ENCODE data around the gene VCL. TPM values are rescaled to one million over a fixed set of nuclear protein-coding genes. Genes with fewer than 3 reads are reported as not detected.
"Not testable (repeated sequence)": the region's sequence is repeated elsewhere in the genome, so short reads cannot be mapped to it uniquely, and the experiment has no call there.

Gene VCL
- total RNA-seq, 1 donor from 2014 or later = 130 TPM

DNA sequence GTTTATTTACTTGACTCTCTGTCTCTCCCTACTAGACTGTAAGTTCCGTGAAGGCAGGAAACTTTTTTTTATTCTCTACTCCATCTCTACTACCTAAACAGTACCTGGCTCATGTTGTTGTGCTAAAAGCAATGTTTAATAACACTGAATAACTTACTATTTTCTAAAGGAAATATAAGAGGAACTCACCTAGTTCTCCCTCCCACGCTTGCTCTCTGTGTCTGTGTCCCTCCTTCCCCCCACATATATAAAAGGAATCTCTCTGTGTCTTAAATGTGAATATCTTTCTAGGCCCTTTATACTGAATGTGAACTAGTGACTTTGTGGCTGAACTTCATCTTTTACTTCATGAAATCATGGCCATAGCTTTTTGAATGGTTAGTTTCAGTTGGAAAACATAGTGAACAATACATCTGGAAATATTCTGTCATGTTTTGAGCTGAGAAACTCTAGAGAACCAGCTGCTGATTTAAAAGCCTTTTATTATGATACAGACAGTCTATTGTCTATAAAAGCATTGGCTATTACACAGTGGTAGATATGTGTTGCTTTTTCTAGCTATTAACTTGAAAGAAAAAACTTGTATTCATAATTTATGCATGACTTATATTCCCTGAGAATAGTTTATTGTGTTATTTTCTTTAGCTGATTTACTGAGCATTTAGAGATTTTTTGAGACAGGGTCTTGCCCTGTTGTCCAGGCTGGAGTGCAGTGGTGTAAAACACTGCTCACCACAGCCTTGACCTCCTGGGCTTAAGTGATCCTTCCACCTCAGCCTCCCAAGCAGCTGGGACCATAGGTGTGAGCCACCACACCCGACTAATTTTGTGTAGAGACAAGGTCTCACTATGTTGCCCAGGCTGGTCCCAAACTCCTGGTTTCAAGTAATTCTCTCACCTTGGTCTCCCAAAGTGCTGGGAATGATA, 42.5 kb downstream of the VCL start:
- DNase-seq = peak; percentile 78

DNA sequence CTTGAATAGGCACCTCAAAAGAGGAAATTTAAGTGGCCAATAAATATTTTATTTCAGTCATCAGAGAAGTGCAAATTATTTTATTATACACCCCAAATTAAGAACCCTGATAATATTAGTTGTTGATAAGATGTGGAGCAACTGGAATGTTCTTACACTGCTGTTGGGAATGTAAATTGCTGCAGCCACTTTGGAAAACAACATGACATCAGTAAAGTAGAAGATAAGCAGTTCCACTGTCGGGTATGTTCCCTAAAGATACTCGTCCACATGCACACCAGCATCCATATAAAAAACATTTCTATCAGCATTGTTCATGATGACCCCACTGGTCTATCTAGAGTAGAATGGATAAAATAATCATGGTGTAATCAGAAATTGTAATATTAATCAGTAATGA, 46.5 kb downstream of the VCL start:
- DNase-seq = no peak

DNA sequence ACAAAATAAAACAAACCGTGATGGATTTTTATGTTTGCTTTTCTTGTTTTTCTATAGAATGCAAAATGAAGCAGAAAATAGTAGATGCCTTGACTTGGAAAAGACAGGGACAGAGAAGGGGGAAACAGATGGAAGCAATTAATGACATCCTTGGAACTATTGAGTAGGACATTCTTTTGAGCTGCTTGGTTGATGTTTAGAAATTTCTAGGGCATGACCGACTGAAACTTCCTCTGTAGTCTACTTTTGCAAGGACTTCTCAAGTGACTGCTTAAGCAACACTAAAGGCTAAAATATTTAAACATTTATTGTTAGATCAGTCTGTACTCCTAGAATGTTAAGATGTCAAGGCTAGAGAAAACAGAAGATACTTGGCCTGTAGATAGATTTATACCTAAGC, 49.4 kb downstream of the VCL start:
- DNase-seq = peak; percentile 94

DNA sequence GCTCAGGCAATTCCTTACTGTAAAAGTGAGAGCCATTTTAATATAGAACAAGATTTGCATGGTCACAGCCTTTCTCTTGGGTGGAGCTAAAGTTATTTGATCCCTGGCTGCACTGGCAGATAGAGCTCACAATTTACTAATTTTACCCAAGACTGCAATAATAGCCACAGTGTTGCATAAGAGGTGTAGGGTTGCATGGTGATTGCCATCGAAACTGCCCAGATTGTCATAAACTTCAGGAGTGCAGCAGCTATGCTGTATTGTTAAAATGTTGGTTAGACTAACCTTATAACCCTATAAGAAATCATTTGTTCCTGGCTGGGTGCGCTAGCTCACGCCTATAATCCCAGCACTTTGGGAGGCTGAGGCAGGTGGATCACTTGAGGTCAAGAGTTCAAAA, 50.0 kb downstream of the VCL start:
- DNase-seq = no peak

DNA sequence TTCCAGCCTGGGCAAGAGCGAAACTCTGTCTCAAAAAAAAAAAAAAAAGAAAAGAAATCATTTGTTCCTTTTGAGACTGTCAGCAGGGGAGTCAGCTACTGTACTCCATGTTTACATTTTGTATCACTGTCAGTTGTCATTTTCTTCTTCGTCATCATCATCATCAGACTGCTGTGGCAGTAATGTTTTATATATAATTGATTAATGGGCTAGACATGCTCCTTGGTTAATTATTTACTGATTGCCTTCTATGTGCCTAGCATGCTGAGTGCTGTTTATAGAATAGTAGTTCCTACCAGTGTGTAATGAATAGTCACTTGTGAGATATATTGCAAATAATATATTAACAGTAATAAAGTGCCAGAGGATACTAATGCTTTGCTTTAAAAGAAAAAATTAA, 50.5 kb downstream of the VCL start:
- no peak for DNase-seq

DNA sequence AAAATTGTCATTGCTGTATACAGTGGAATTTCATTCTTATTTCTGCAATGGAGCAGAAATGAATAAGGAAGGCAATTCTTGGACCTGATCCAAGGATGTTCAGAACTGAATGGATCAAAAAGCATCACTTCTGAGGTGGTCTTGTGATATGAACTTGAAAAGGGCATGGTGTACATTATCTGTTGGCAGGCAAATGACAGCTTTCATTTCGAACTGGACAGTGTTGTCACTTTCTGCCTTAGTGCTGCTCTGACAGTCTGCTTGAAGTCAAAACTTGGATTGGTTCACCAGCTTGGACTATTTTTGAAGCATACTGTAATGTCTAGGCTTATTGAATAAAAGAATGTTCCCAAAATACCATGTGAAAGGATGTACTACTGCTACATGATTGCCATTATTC, 52.0 kb downstream of the VCL start:
- peak; percentile 37 for DNase-seq

DNA sequence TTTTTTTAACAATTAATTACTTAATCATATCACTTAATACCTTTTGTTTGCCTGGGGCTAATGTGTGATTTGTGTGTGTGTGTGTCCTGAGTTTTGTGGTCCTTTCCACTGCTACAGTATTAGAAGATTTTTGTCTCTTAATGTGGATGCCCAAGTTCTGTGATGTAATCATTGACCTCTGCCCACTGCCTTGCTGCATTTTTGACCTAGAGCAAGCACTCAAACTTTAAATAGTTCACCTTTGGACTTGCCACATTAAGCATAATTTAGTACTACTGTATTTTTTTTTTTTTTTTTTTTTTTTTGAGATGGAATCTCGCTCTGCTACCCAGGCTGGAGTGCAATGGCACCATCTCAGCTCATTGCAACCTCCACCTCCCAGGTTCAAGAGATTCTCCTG, 52.7 kb downstream of the VCL start:
- DNase-seq = no peak

DNA sequence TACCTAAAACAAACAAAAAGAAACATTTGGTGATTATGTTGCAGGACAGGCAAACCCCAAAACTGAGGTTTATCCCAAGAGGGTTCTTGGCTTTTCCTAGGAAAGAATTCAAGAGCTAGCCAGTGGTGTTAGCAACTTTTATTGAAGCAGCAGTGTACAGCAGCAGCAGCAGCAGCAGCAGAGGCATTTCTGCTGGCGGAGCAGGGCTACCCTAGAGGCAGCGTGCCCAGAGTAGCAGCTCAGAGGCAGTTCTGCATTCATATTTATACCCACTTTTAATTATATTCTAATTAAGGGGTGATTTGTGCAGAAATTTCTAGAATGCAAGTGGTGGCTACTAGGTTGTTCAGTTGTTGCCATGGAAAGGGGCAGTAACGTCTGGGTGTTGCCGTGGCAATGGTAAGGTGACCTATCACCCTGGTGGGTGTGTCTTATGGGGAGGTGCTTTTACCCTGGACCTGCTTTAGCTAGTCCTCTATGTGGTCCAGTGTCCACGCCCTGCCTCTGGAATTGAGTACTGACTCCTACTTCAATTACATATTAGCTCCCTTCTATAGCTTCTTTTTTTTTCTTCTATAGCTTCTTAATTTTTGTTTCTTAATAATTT, 53.9 kb downstream of the VCL start:
- DNase-seq = no peak

DNA sequence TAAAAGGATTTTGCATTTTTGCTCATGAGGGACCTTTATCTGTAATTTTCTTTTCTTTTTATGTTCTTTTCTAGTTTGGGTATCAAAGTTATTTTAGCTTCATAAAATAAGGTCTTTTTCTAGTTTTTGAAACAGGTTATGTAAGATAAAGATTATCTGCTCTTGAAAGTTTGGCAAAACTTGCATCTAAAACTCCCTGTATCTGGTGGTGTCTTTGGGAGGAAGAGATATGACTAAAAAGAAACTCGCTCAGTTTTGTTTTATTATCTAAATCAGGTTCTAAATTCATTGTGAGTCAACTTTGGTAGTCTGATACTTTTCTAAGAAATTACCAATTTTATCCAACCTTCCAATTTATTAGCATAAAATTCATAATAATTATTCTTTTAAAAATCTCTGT, 55.1 kb downstream of the VCL start:
- no peak for DNase-seq

DNA sequence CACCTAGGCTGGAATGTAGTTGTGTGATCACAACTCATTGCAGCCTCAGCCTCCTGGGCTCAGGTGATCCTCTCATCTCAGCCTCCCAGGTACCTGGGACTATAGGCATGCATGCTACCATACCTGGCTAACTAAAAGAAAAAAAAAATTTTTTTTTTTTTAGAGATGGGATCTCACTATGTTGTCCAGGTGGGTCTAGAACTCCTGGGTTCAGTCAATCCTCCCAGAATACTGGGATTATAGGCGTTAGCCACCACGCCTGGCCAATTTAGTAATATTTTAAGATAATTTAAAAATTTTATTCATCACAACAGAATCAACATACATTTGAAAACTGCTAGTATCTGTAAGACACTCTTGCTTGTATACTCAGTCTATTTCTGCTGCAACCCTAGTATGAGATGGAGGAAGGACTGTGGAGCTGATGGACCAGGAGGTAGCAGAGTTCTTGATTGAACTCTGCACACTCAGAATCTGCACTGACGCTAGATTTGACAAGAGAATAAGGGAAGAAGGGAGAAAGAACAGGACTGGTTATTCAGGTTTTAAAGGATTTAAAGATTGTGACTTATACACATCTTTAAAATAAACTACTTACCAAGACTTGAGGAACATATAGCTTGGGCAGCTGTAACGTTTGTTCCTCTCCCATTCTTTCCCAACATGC, 57.6 kb downstream of the VCL start:
- DNase-seq = no peak

DNA sequence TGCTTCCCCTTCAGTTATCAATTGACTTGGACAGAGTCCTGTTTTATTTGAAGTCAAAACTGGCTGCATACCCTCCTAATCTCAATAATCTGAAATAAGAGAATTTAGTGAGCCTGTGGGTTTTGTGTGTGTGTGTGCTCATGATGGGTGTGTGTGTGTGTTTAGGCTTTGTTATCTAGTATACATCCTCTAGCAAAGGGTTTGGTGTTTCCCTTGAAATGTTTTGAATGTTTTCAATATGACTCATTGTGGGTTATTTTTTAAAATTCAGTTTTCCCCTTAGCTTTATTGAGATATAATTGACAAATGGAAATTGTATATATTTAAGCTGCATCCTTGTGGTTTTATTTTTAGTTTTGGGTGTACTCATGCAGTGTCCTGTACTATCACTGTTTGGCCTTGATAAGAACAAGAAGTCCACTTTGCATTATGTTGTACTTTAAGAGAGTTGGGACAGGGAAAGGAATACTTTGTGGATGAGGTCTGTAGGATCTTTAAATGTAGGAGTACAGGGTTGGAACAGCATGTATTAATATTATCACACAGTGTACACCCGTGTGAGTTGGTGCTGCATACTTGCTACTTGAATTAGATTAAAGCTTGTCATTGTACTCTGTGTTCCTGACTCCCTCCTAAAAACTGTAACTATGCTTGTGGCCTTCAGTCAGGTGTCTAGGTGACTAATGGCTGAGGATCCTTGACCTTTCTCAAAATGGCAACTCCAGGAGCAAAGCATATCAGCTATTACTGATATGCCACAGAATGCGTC, 58.3 kb downstream of the VCL start:
- no peak for DNase-seq

DNA sequence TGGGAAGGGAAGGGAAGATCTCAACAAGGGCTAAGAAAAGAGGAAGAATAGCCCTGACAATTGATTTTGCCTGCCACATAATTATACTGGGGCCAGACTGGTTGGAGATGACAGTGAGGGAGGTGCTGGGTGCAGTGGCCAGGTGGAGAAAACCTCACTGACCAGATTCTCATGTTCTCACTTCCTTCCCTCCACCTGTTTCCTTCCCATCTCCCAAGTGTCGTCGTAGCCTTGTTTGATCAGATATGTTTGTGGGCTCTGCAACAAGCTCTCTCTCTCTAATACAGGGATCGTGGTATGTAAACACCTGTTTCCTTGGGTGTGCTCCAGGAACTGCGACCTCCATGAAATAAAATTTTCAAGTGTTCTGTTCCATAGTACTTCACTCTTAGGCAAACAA, 60.2 kb downstream of the VCL start:
- DNase-seq = no peak

DNA sequence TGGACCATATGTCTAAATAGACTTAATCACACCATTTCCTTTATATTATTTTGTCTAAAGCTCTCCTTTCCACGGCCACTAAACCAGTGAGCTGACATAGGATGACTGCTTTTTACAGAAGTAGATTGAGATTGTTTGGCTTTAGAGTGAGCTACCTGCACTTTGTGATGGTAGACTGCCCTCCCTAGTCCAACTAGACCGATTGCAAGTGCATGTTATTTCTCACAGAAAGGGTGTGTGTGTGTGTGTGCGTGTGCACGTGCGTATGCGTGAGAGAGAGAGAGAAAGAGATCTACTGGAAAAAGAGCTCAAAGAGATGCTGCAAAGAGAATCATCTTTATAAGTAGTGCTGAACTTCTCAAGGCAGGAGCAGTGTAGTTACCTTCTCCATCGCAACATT, 60.7 kb downstream of the VCL start:
- no peak for DNase-seq

DNA sequence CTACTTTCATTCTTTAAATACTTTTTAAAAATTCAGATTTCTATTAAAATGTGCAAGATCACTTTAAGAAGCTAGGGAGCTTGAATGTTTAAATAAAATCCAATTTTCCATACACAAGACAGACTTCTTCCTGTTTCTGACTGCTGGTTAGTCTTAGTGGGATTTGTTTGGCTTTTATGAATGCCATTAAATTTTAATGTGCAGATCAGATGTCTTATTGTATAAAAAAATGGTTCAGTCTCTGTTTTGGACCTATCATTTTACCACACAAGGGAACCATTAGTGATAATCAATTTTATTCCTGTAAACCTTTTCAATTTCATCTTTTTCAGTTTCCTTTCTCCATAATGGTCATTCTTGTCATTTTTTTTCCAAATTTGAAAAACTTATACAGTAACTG, 63.2 kb downstream of the VCL start:
- peak; percentile 79 for DNase-seq

DNA sequence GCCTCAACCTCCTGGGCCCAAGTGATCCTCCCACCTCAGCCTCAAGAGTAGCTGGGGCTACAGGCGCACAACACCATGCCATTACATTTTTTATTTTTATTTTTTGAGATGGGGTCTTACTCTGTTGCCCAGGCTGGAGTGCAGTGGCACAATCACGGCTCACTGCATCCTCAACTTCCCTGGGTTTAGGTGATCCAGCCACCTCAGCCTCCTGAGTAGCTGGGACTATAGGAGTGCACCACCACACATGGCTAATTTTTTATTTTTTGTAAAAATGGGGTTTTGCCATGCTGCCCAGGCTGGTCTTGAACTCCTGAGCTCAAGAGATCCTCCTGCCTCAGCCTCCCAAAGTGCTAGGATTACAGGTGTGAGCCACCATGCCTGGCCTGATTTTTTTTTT, 64.1 kb downstream of the VCL start:
- not testable (repeated sequence) for DNase-seq

DNA sequence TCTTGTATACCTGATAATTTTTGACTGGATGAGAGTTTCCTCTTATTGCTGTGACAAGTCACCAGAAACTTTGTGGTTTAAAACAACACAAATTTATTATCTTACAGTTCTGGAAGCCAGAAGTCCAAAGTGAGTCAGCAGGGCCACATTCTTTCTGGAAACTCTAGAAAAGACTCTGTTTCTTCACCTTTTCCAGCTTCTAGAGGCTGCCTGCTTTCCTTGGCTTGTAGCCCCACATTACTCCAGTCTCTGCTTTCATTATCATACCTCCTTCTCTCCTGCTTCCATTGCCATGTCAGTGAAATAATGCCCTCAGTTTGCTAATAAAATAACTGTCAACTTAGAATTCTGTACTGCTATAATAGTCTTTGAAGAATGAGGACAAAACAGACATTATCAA, 65.3 kb downstream of the VCL start:
- DNase-seq = no peak

DNA sequence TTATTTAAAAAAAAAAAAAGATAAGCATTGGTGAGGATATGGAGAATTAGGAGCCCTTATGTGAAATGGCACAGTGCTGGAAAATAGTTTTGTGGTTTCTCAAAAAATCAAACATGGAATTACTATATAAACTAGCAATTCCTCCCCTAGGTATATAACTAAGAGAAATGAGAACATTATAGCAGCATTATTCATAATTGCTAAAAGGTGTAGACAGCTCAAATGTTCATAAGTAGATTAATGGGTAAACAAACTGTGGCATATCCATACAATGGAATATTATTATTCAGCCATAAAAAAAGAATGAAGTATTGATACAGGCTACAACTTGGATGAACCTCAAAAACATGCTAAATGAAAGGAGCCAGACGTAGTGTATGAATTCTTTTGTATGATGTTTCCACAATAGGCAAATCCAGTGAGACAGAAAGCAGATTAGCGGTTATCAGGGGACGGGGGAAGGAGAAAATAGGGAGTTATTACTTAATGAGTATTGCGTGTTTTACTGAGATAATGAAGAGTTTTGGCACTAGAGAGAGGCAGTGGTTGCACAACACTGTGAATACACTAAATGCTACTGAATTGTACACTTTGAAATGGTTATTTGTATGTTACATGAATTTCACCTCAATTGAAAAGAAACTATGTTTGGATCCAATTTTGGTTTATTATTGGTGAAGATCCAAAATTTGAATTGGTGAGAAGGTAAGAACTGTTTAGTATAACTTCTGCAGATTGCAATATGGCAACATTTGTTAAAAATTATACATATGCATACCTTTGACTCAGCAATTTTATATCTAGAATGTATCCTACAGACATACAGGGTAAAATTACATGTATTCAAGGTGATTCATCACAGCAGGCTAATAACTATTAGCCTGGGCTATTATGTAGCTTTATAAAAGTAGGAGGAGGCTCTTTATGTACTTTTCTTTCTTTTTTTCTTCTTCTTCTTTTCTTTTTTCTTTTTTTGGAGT, 69.7 kb downstream of the VCL start:
- DNase-seq = no peak

DNA sequence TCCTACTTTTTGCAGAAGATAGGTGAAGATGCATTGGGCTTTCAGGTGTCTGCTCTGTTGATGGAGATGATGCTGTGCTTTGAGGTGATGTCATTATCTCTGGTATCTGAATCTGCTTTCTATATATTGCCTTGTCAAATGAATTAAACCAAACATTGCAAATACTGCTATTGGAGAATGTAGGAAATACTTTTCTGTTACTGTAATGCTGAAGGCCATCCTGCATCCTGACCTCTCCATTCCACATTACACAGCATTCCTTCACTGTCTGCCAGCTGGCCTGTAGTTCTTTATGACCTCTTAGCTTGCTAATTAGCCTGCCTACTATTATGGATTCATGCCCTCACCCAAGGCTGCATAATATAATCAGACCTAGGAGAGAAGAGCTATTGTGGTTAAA, 73.2 kb downstream of the VCL start:
- DNase-seq = no peak

DNA sequence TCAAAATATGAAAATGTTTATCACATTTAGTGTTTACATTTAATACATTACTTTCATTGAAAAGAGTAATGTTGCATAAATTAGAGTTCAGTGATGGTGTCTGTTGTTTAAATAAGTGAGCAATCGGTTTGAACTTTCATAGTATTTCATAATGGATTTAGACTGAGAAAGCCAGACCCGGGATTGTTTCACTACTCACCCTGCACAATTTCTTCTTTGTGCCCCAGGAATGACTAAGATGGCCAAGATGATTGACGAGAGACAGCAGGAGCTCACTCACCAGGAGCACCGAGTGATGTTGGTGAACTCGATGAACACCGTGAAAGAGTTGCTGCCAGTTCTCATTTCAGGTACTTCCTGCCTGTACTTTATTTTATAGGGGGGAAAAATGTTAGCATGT, 74.6 kb downstream of the VCL start:
- no peak for DNase-seq

DNA sequence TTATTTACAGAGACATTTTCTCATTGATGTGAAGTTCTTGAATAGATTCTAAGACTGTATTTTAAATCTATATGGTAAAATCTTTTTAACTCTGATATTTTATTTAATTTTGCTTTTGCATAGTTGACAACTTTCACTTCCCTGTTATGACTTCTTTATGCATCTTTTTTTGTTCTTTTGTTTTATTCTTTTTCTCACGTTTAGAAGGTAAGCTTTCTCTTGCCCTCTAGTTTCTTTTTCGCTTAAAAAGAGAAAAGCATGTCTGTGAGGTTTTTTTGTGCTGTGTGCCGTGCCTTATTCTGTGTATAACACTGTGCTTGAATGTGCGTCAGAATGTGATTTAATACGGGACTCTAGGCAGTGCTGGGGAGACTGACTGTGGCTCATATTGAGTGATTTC, 78.0 kb downstream of the VCL start:
- DNase-seq = no peak

DNA sequence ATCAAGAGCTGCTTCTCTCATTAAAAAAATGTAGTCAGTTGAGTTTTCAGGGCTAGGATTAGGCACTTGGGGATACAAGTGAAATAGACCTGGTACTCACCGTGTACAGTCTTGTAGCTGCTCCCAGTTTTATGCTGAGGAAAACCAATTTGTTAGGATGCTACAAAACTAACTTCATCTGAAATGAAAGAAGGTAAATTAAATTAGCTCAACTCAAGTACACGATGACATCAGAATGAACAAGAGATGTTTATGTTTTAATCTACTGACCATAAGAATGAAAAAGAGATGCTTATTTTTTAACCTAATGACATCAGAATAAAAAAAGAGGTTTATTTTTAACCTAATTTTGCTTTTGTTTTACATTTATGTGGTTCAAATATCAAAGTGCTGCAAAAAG, 79.0 kb downstream of the VCL start:
- no peak for DNase-seq

DNA sequence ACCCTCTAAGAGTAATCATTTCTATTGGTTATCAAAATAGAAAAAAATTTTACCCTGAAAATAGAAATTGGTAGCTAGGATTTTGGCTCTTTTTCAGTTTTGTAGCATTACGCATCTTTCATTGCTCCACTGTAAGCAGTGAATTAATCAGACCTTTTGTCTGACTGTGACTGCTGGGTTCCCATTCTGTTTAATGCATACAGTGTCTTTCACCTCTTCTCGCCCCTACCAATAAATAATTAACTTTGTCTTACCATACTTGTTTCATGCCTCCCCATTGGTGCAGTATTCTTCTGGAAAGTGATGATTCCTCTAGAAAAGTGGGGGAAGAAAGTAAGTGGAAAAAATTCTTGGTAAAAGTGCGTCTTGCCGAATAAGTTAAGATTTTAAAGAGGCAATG, 79.5 kb downstream of the VCL start:
- no peak for DNase-seq

Measured in skin of body (tissue), 2 donors.